SK-N-MC (cell line): ENCODE results near the gene RYR3.

Experiments
- DNase-seq: peaks from one replicate; pipeline ENCODE4 v3.0.0-alpha.2; 2011; ENCODE audit warnings: low read depth, low spot score
- H3K27ac ChIP-seq: fragments of 200-600 bp; sonication (generic); 2 replicates; pipeline ENCODE4 v1.5.1; 2016; ENCODE audit warnings: mixed run types
- H3K36me3 ChIP-seq: fragments of 200-600 bp; sonication (generic); 2 replicates; pipeline ENCODE4 v1.6.1; 2017; ENCODE audit warnings: antibody characterized with exemption, low read length, mixed read lengths; ENCODE audit not compliant: insufficient read depth
- H3K4me3 ChIP-seq: fragments of 200-600 bp; sonication (generic); 2 replicates; pipeline ENCODE4 v1.5.1; 2016
- H3K9ac ChIP-seq: fragments of 200-600 bp; sonication (generic); 2 replicates; pipeline ENCODE4 v1.8.0; 2017; ENCODE audit warnings: mixed run types, mixed read lengths; ENCODE audit not compliant: insufficient read length
- H3K9me3 ChIP-seq: fragments of 200-600 bp; sonication (generic); 2 replicates; pipeline ENCODE4 v1.6.1; 2017; ENCODE audit warnings: low read depth, mild to moderate bottlenecking, antibody characterized with exemption, low read length, moderate library complexity, mixed read lengths
- EZH2 ChIP-seq: fragments of 200-600 bp; sonication (generic); IDR thresholded peaks from one replicate; pipeline ENCODE4 v1.6.1; 2017; ENCODE audit warnings: antibody characterized with exemption
- FOXP2 ChIP-seq: optimal IDR thresholded peaks from 2 replicates; pipeline ENCODE3; 2011; ENCODE audit warnings: mild to moderate bottlenecking, moderate library complexity; ENCODE audit not compliant: insufficient read depth; ENCODE audit errors: extremely low read length, control extremely low read depth
- POLR2AphosphoS5 ChIP-seq: IDR thresholded peaks from 2 replicates; pipeline ENCODE4 v1.6.1; 2012; ENCODE audit warnings: mild to moderate bottlenecking, low read depth, low read length, borderline replicate concordance

Gene RYR3

DNA sequence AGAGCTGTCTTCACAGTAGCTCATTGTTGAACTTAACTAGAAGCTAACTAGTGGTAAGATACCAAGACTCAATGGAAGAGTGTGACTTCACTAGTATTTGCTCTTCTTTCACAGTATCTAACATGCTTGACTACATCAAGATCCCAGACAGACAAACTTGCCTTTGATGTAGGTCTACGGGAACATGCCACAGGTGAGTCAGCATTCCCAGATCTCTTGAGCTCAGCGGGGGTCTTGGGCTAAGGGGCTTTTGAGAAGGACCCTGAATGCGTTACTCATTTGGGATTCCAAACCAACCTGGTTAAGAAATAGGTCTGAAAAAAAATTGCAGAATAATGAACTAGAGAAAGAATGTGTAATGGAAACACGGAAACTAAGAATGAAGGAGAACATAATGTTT, 222.4 kb downstream of the RYR3 start:
- Histone ChIP-seq H3K27ac (no peak overlapping the region), H3K4me3 (no peak overlapping the region), H3K9ac (no peak overlapping the region), H3K36me3 (no peaks in the 10 kb centered on the region), H3K9me3 (no peaks in the 10 kb centered on the region)
- TF ChIP-seq FOXP2 (no peak), POLR2AphosphoS5 (no peak), EZH2 (no peak)
- DNase-seq: no peak

DNA sequence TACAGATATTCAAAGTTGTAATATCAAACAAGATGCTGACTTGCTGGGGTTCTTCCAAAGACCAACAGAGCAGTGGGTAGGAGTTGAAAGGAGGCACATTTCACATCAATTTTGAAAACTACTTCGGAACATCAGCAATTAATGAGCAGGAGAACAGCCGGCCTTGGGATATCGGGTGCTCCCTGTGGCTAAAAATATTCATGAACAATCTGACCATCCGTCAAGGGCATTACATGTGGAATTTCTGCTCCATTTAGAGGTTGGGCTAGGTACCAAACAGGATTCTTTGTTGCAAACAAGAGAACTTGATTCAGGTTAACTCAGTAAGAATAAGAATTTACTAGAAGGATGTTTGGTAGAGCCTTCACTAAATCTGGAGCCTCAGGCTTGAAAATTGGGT, 223.9 kb downstream of the RYR3 start:
- no peak for DNase-seq
- H3K27ac ChIP-seq: no peak overlapping the region

GRCh38 chr15:33535135-33535534, 224.4 kb downstream of the RYR3 start:
- H3K4me3 ChIP-seq: no peak overlapping the region
- DNase-seq: no peak

More for the DNA sequence above, 223.9 kb downstream of the RYR3 start:
- Histone ChIP-seq H3K9ac (no peak overlapping the region), H3K4me3 (no peak overlapping the region), H3K9me3 (no peaks in the 10 kb centered on the region), H3K36me3 (no peaks in the 10 kb centered on the region)
- TF ChIP-seq FOXP2: no peak
- TF ChIP-seq EZH2: no peak
- TF ChIP-seq POLR2AphosphoS5: no peak

DNA sequence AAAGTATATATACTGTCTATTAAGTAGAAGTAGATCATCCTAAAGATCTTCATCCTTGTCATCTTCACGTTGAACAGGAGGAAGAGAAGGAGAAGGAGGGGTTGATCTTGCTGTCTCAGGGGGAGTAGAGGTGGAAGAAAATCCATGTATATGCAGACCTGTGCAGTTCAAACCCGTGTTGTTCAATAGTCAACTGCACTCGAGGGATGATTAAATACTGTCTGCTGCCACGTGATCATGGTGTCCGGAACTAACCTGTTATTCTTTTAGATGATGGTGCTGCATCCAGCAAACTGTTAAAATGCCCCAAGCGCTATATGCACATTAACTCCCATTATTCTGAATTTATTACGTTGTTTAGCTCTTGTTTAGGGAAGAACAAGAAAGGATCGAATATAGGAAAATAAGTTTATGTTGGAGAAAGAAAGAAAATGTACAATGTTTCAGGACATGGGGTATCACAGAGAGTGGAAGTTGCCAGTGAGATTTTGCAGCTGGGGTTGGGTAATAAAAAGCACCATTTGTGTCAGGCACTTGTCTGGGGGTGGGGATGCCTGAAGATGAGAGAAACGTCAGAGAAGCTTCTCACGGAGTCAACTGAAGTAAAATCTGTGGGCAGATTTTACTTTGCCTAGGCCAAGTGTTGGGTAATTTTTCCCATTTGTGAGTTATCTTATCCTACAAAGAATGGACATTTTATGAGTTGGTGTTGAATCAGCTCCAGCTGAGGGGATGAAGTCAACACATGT, 229.2 kb downstream of the RYR3 start:
- Histone ChIP-seq H3K4me3 (no peak overlapping the region), H3K9ac (no peak overlapping the region), H3K36me3 (no peaks in the 10 kb centered on the region), H3K9me3 (no peaks in the 10 kb centered on the region), H3K27ac (no peak overlapping the region)
- no peak for TF ChIP-seq EZH2
- TF ChIP-seq POLR2AphosphoS5: no peak
- TF ChIP-seq FOXP2: no peak
- DNase-seq: no peak

More at GRCh38 chr15:33535135-33535534, 224.4 kb downstream of the RYR3 start:
- no peak for TF ChIP-seq EZH2
- TF ChIP-seq POLR2AphosphoS5: no peak
- no peak for TF ChIP-seq FOXP2
- Histone ChIP-seq H3K9me3 (no peaks in the 10 kb centered on the region), H3K27ac (no peak overlapping the region), H3K9ac (no peak overlapping the region), H3K36me3 (no peaks in the 10 kb centered on the region)

DNA sequence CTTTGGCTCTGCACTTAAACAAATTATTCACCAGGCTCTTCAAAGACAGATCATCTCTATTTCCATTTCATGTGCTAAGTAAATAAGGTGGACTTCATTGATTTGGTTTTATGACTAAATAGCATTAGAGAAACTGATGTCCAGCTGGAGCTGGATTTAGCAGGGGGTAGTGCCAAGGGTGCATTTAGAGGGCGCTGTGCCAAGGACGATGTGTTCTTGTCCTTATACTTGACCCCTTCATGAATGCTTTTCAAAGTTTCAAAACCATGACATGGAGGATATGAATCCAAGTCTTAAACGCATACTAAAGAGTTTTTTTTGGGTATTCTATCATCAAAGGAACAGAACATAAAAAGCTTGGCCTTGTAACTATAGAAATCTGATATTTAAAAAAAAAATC, 233.2 kb downstream of the RYR3 start:
- TF ChIP-seq POLR2AphosphoS5 (no peak), FOXP2 (no peak), EZH2 (no peak)
- Histone ChIP-seq H3K4me3 (no peak overlapping the region), H3K36me3 (no peaks in the 10 kb centered on the region), H3K9me3 (no peaks in the 10 kb centered on the region), H3K27ac (no peak overlapping the region), H3K9ac (no peak overlapping the region)
- DNase-seq: no peak

DNA sequence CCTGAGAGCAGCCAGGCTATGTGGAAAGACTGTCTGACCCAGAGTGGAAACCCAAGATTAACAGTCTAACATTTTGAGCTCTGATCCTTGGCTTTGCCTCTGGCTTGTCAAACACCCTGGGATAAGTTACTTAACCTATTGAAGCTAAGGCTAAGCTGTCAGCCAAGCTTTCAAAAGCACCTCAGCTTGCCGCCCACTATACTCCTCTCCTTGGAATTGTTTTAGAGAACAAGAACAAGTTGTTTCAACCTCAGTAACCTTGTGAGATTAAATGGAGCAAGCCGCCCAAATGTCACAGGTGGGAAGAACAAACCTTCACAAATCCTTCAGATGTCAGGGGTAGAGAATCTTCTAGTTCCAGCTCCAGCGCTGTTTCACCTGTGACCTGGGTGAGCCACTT, 235.1 kb downstream of the RYR3 start:
- Histone ChIP-seq H3K27ac (no peak overlapping the region), H3K9me3 (no peaks in the 10 kb centered on the region), H3K9ac (no peak overlapping the region), H3K36me3 (no peaks in the 10 kb centered on the region), H3K4me3 (no peak overlapping the region)
- TF ChIP-seq POLR2AphosphoS5: no peak
- TF ChIP-seq FOXP2: no peak
- no peak for TF ChIP-seq EZH2
- no peak for DNase-seq

DNA sequence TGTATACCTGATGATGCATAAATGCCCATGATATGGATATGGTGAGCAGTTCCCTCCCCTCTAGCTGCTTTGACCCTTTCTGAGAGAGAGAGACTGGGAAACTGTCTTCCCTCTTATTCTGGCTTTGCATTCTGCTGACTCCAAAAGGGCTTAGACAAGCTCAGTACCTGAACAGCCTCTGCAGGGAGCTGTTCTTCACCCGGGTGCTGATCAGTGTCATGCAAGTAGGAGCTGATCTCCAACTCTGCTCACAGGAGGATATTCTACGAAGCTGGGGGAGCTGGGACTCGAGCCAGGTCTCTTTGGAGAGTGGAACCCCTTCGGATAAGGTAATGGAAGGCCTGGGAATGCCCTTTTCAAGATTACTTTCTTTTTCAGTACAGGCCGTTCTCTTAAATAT, 237.1 kb downstream of the RYR3 start:
- Histone ChIP-seq H3K36me3 (no peaks in the 10 kb centered on the region), H3K27ac (no peak overlapping the region), H3K4me3 (no peak overlapping the region), H3K9ac (no peak overlapping the region), H3K9me3 (no peaks in the 10 kb centered on the region)
- peak; percentile 2 for DNase-seq
- no peak for TF ChIP-seq FOXP2
- no peak for TF ChIP-seq EZH2
- TF ChIP-seq POLR2AphosphoS5: no peak

- no peak for DNase-seq
- TF ChIP-seq FOXP2: no peak
- no peak for TF ChIP-seq EZH2
- TF ChIP-seq POLR2AphosphoS5: no peak
These were observed 241.1 kb downstream of the RYR3 start for GRCh38 chr15:33551860-33552259.

DNA sequence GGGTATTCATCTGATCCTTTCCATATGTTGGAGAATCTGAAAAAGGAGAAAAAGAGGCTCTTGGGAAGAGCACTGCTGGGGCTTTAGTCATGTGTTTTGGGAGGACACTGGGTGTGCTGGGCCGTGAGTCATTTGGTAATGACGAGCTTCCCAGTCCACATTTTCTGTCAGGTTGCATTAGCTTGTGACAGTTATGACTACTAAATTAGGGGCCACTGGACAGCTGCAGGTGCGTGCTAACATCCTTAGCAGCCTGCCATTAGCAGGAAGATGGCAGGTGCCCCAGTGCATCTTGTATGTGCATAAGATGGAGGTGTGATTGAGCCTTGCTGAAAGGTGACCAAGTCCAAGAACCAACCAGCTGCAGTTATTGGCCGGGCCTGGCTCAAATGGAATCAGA, 242.4 kb downstream of the RYR3 start:
- Histone ChIP-seq H3K9ac (no peak overlapping the region), H3K27ac (no peak overlapping the region), H3K4me3 (no peak overlapping the region), H3K9me3 (no peaks in the 10 kb centered on the region), H3K36me3 (no peaks in the 10 kb centered on the region)
- DNase-seq: no peak
- TF ChIP-seq EZH2 (no peak), FOXP2 (no peak), POLR2AphosphoS5 (no peak)

More at GRCh38 chr15:33551860-33552259, 241.1 kb downstream of the RYR3 start:
- no peak overlapping the region for H3K27ac ChIP-seq
- H3K9ac ChIP-seq: no peak overlapping the region
- H3K36me3 ChIP-seq: no peaks in the 10 kb centered on the region
- no peak overlapping the region for H3K4me3 ChIP-seq
- H3K9me3 ChIP-seq: no peaks in the 10 kb centered on the region
